Activated effector memory CD4-positive, alpha-beta T cell treated with anti-CD3 and anti-CD28 coated beads, Interleukin-2, amount 50 U/mL, for 16 hours (primary cell): ENCODE data around the gene LRRC4C.
"Not testable (repeated sequence)": the region's sequence is repeated elsewhere in the genome, so short reads cannot be mapped to it uniquely, and the experiment has no call there.

Source experiments
- DNase-seq: peaks from one replicate; pipeline ENCODE4 v3.0.0-alpha.2; 2020

LRRC4C gene

GRCh38 chr11:41102471-41102870 lies 357.0 kb downstream of the LRRC4C start:
- DNase-seq = no peak

GRCh38 chr11:41099654-41100053 lies 359.8 kb downstream of the LRRC4C start:
- no peak for DNase-seq

- DNase-seq = no peak
These were observed 374.3 kb downstream of the LRRC4C start for GRCh38 chr11:41085123-41085522.

GRCh38 chr11:41081756-41082285 lies 377.6 kb downstream of the LRRC4C start:
- DNase-seq = no peak

- no peak for DNase-seq
These were observed 385.1 kb downstream of the LRRC4C start for GRCh38 chr11:41074318-41074717.

- no peak for DNase-seq
These were observed 394.0 kb downstream of the LRRC4C start for GRCh38 chr11:41065432-41065831.

- no peak for DNase-seq
These were observed 401.3 kb downstream of the LRRC4C start for GRCh38 chr11:41058138-41058537.

GRCh38 chr11:41056892-41057569 lies 402.4 kb downstream of the LRRC4C start:
- no peak for DNase-seq

GRCh38 chr11:41053894-41054293 lies 405.6 kb downstream of the LRRC4C start:
- DNase-seq = no peak

GRCh38 chr11:41051919-41052635 lies 407.4 kb downstream of the LRRC4C start:
- no peak for DNase-seq

- DNase-seq = no peak
These were observed 408.7 kb downstream of the LRRC4C start for GRCh38 chr11:41050791-41051190.

- DNase-seq = no peak
These were observed 412.2 kb downstream of the LRRC4C start for GRCh38 chr11:41047229-41047628.

- DNase-seq = no peak
These were observed 414.2 kb downstream of the LRRC4C start for GRCh38 chr11:41045266-41045665.

- no peak for DNase-seq
These were observed 414.7 kb downstream of the LRRC4C start for GRCh38 chr11:41044747-41045146.

GRCh38 chr11:41042688-41043087 lies 416.8 kb downstream of the LRRC4C start:
- no peak for DNase-seq

GRCh38 chr11:41040474-41040873 lies 419.0 kb downstream of the LRRC4C start:
- DNase-seq = no peak

- DNase-seq = no peak
These were observed 419.9 kb downstream of the LRRC4C start for GRCh38 chr11:41039592-41039991.

GRCh38 chr11:41031551-41032060 lies 427.8 kb downstream of the LRRC4C start:
- no peak for DNase-seq

- DNase-seq = no peak
These were observed 439.2 kb downstream of the LRRC4C start for GRCh38 chr11:41020259-41020658.

- DNase-seq = not testable (repeated sequence)
These were observed 439.8 kb downstream of the LRRC4C start for GRCh38 chr11:41019666-41020065.

- DNase-seq = no peak
These were observed 441.2 kb downstream of the LRRC4C start for GRCh38 chr11:41018224-41018623.

GRCh38 chr11:41010361-41011050 lies 448.9 kb downstream of the LRRC4C start:
- no peak for DNase-seq

GRCh38 chr11:41005986-41006385 lies 453.5 kb downstream of the LRRC4C start:
- no peak for DNase-seq
